Hepatocyte (in vitro differentiated cells): ENCODE measurements around the gene OSMR.

Source experiments
- EZH2 ChIP-seq: fragments of 200-600 bp; sonication (generic); IDR thresholded peaks from 2 replicates; pipeline ENCODE4 v1.6.1; 2016; ENCODE audit warnings: antibody characterized with exemption, mild to moderate bottlenecking, borderline replicate concordance
- EZH2phosphoT487 ChIP-seq: fragments of 200-600 bp; sonication (generic); IDR thresholded peaks from one replicate; pipeline ENCODE4 v1.6.1; 2018; ENCODE audit warnings: antibody characterized with exemption, mild to moderate bottlenecking, low read depth, moderate library complexity; ENCODE audit not compliant: unreplicated experiment, severe bottlenecking
- TF ChIP-seq, protein P1 (sequence below): fragments of 200-600 bp; sonication (generic); IDR thresholded peaks from 2 replicates; pipeline ENCODE4 v1.5.1; 2016; ENCODE audit warnings: antibody characterized with exemption, mild to moderate bottlenecking; ENCODE audit not compliant: poor library complexity

GRCh38 chr5:38896760-38897159 is 50.9 kb downstream of the OSMR start:
- TF ChIP-seq, protein P1, sequence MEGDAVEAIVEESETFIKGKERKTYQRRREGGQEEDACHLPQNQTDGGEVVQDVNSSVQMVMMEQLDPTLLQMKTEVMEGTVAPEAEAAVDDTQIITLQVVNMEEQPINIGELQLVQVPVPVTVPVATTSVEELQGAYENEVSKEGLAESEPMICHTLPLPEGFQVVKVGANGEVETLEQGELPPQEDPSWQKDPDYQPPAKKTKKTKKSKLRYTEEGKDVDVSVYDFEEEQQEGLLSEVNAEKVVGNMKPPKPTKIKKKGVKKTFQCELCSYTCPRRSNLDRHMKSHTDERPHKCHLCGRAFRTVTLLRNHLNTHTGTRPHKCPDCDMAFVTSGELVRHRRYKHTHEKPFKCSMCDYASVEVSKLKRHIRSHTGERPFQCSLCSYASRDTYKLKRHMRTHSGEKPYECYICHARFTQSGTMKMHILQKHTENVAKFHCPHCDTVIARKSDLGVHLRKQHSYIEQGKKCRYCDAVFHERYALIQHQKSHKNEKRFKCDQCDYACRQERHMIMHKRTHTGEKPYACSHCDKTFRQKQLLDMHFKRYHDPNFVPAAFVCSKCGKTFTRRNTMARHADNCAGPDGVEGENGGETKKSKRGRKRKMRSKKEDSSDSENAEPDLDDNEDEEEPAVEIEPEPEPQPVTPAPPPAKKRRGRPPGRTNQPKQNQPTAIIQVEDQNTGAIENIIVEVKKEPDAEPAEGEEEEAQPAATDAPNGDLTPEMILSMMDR: no peak
- no peak for TF ChIP-seq EZH2
- no peak for TF ChIP-seq EZH2phosphoT487
